Fibroblast of peridontal ligament (primary cell): Measurements from ENCODE around the gene KCTD20.
A peak's percentile ranks its signal among the peaks of the same experiment; 100 is the strongest.

Experiments
- DNase-seq: peaks from one replicate; pipeline ENCODE4 v3.0.0-alpha.2; 2010; ENCODE audit errors: extremely low read depth

The KCTD20 gene

DNA sequence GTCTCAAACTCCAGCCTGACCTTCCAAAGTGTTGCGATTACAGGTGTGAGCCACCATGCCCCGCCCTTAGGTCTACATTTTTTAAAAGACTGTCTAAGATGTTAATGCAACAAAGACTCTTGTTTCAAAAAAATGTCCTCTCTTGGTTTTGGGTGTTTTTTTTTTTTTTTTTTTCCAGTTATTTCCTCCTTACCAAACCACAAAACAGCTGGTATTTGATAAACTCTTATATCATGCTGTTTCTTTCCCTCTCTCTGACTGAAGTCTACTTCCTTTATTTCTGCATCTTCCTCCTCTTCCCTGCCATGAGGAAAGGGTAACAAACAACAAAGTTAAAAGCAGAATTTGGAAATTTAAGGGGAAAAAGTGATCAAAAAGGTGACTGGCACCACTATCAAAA is 83.3 kb downstream of the KCTD20 start:
- no peak for DNase-seq

DNA sequence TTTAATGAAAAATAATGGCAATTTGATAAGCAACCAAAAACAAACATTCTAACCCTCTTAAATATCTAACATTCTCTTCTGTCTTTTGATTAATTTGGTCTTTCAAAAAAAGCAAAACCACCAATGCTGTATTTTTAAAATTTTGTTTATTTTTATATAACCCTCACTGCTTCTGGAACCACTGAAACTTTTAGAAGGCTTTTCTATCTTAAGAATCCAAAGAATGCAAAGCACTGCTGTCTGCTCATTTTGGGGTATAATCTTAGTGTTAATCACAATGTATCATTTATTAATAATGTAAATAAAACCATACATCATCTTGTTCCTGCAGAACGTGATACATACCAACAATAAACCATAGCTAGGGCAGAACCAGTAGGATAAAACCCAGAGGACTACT is 90.5 kb downstream of the KCTD20 start:
- DNase-seq: peak; percentile 27

DNA sequence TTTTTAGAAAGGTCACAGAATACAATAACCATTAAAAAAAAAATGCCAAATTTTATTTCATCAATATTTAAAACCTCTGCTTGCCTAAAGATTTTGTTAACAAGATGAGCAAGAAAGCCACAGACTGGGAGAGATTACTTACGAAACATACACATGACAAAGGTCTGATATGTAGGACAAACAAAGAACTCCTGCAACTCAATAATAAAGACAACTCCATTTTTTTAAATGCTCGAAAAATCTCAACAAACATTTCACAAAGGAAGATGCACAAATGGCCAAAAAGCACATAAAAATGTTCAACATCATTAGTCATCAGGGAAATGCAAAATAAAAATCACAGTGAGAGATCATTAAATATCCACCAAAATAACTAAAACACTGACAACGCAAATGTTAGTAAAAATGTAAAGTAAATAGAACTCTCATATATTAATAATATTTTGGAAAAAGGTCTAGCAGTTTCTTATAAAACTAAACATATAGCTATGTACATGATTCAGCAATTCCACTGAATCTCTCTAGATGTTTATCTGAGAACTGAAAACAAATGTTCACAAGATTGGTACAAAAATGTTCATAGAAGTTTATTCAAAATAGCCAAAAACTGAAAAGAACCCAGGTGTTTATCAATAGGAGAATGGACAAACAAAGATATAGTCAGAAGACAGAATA is 94.2 kb downstream of the KCTD20 start:
- no peak for DNase-seq

DNA sequence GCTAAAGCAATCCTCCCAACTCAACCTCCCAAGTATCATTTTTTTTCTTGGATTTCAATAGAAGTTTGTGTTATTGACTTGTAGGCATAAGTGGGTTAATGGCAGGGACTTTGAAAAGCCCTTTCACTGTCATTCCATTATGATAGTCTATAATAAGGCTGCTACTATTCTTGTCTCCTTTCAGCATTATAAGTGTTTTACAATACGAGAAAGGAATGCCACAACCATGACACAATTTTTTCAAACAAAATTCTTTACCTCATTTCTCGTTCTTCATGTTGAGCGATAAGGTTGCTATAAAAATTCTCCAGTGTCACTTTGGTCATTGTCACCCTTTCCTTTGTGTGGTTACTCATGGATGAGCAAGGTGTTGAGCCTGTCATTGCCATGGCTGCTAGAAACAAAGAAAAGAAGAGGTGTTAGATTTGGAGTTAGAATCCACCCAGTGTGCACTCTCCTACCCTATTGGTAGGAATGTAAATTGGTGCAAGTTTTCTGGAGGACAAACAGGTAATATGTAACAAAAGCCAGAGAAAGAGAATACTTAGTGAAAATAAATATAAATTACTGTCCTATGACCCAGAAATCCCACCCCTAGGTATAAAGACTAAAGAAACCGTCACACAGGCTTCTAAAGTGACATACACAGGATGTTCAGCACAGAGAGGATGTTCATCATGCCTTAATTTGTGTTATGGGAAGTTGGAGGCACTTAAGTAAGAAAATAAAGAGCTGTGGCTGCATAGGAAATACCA is 97.2 kb downstream of the KCTD20 start:
- no peak for DNase-seq
